OCI-LY1 (cell line): ENCODE measurements around the gene EVI5L.

Experiments
- CTCF ChIP-seq: fragments of 200-600 bp; sonication (generic), shearing (Covaris generic); IDR thresholded peaks from 2 replicates; pipeline ENCODE4 v1.5.1; 2017; ENCODE audit warnings: mild to moderate bottlenecking, antibody characterized with exemption, low read length, moderate library complexity, mixed read lengths
- EZH2 ChIP-seq: fragments of 200-600 bp; sonication (generic), shearing (Covaris generic); IDR thresholded peaks from 2 replicates; pipeline ENCODE4 v1.8.0; 2017; ENCODE audit warnings: borderline replicate concordance, mixed run types, mild to moderate bottlenecking, antibody characterized with exemption, low read length, moderate library complexity, mixed read lengths

GRCh38 chr19:7787141-7787540, 42.9 kb upstream of the EVI5L start:
- TF ChIP-seq CTCF (no peak), EZH2 (no peak)
